ENCODE data around the gene DHX15.

GRCh38 chr4:24514808-24515207 lies 69.5 kb downstream of the DHX15 start:
- no peak; the same call in 1 of the 2 replicates for TF ChIP-seq CTCF (conservative IDR thresholded peaks at IDR 0.05)
- TF ChIP-seq EZH2 (IDR thresholded peaks at IDR 0.05; ENCODE audit: low read depth): no peak
